Activated T-helper 17 cell treated with anti-CD3 and anti-CD28 coated beads, Interleukin-2, amount 50 U/mL, for 72 hours (primary cell): ENCODE measurements around the gene APOE. TPM values are rescaled to one million over a fixed set of nuclear protein-coding genes. Genes with fewer than 3 reads are reported as not detected.
"Not testable (repeated sequence)": the region's sequence is repeated elsewhere in the genome, so short reads cannot be mapped to it uniquely, and the experiment has no call there.

ENCODE experiments used
- ATAC-seq: fragments of 150-1000 bp; cut with Tn5 transposase; replicated peaks from 2 replicates; pipeline ENCODE4 v1.10.0; 2021; ENCODE audit warnings: mild to moderate bottlenecking, moderate library complexity
- H3K27ac Mint-ChIP-seq: one replicate; pipeline ENCODE4 v1.8.0; 2022; ENCODE audit warnings: mixed read lengths
- H3K27me3 Mint-ChIP-seq: one replicate; pipeline ENCODE4 v1.8.0; 2022; ENCODE audit warnings: mixed read lengths
- H3K36me3 Mint-ChIP-seq: one replicate; pipeline ENCODE4 v1.8.0; 2022; ENCODE audit warnings: low read depth, mild to moderate bottlenecking, mixed read lengths
- H3K4me1 Mint-ChIP-seq: one replicate; pipeline ENCODE4 v1.8.0; 2022; ENCODE audit warnings: mixed read lengths
- H3K4me3 Mint-ChIP-seq: one replicate; pipeline ENCODE4 v1.8.0; 2022; ENCODE audit warnings: mild to moderate bottlenecking, mixed read lengths
- H3K9me3 Mint-ChIP-seq: one replicate; pipeline ENCODE4 v1.8.0; 2022; ENCODE audit warnings: mixed read lengths
- total RNA-seq, 2 donors: library from RNA; stranded (reverse); gene quantifications; one replicate each; pipeline ENCODE4 v1.2.3, GENCODE V29; 2022

APOE gene
- total RNA-seq, 2 donors from 2014 or later = 0.91 to 2.2 TPM

DNA sequence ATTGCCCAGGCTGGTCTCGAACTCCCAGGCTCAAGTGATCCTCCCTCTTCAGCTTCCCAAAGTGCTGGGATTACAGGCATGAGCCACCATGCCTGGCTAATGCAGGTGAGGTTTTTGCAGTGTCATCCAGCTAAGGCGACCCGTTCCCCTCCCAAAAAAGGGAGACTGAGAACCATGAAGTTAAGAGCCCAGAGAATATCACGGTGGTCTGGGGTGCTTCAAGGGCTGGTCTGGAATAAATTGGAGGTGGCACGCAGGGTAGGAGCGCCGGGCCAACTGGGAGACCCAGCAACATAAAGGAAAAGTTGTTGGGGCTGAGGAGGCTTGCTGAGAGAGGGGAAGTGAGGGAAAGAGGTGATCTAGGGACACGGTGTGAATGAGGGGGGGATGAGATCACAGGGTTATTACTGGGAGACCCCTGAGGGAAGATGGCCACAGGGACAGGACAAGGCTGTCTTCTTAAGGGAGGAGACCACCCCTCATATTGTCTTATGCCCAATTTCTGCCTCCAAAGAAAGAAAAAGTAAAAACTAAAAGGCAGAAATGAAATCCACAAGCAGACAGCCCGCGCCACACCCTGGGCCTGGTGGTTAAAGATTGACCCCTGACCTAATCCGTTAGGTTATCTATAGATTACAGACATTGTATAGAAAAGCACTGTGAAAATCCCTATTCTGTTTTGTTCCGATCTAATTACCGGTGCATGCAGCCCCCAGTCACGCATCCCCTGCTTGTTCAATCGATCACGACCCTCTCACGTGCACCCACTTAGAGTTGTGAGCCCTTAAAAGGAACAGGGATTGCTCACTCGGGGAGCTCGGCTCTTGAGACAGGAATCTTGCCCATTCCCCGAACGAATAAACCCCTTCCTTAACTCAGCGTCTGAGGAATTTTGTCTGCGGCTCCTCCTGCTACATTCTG lies 8.2 kb downstream of the APOE start:
- peak overlapping the region; percentile 96 for H3K27ac Mint-ChIP-seq
- not testable (repeated sequence) for H3K36me3 Mint-ChIP-seq

DNA sequence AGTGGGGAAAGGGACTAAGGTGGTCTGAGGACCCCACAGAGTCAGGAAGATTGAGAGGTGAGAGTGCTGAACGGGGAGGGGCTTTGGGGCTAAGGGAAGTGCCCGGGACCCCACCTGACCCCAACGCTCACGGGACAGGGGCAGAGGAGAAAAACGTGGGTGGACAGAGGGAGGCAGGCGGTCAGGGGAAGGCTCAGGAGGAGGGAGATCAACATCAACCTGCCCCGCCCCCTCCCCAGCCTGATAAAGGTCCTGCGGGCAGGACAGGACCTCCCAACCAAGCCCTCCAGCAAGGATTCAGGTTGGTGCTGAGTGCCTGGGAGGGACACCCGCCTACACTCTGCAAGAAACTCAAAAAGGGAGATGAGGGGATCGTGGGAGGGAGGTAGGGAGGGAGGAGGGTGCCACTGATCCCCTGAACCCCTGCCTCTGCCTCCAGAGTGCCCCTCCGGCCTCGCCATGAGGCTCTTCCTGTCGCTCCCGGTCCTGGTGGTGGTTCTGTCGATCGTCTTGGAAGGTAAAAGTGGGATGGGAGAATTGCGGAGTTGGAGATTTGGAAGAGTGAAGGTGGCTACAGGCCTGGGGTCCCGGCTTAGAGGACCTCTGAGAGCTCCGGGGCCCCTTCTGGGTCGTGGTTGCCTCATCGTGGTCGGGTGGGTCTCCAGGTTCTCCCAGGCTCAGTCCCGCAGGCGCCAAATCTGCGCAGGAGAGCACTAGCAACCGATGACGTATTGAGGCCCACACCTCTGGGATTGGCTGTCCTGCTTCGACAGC lies 9.0 kb downstream of the APOE start, which contains the start of gene APOC1:
Gene APOC1, plus strand, starts transcription at position 176 of the 774 bp plus-strand sequence. Its CDS starts 284 bp downstream, at position 460.
- Mint-ChIP-seq H3K27me3 (peaks cover 15% of the 10 kb centered on the region), H3K27ac (peak within 1 kb of the TSS; percentile 96), H3K4me3 (peak within 1 kb of the TSS; percentile 98)
- ATAC-seq = peak; percentile 99
- H3K36me3 Mint-ChIP-seq, H3K4me1 Mint-ChIP-seq, H3K9me3 Mint-ChIP-seq: not testable (repeated sequence)

More for the DNA sequence above, 8.2 kb downstream of the APOE start:
- H3K4me1 Mint-ChIP-seq, H3K9me3 Mint-ChIP-seq, ATAC-seq: not testable (repeated sequence)
- H3K27me3 Mint-ChIP-seq = peaks cover 15% of the 10 kb centered on the region
- H3K4me3 Mint-ChIP-seq = peak overlapping the region; percentile 98

DNA sequence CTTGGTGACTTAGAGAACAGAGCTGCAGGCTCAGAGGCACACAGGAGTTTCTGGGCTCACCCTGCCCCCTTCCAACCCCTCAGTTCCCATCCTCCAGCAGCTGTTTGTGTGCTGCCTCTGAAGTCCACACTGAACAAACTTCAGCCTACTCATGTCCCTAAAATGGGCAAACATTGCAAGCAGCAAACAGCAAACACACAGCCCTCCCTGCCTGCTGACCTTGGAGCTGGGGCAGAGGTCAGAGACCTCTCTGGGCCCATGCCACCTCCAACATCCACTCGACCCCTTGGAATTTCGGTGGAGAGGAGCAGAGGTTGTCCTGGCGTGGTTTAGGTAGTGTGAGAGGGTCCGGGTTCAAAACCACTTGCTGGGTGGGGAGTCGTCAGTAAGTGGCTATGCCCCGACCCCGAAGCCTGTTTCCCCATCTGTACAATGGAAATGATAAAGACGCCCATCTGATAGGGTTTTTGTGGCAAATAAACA lies 18.7 kb downstream of the APOE start:
- no peaks in the 10 kb centered on the region for H3K36me3 Mint-ChIP-seq

DNA sequence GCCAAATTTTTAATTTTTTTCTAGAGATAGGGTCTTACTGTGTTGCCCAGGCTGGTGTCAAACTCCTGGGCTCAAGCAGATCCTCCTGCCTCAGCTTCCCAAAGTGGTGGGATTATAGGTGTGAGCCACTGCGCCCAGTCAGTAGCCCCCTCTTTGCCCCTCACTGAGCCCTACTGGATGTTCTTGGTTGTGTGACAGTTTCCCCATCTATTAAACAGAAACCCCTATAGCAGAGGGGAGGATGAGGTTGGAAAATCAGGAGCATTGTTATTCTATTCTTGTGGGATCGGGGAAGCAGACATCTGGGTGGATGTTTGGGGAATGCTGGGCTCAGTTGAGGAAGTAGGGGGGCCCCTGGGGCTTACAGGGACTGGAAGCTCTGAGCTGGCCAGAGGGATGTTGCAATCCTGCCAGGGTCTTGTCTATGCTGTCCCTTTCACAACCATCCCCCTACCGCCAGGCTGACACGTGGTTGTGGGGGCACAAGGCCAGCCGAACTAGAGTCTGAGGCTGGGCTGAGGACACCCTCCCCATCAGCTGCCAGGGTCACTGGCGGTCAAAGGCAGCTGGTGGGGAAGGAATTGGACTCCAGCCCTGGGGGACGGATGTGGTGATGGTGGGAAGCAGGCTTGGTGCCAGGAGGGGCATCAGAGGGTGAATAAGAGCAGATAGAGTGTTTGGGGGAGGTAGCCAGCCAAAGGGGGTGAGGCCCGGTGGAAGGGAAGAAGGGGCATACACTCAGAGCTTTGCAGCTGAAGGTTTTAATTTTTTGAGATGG lies 19.7 kb downstream of the APOE start:
- Mint-ChIP-seq H3K4me3 (no peak overlapping the region), H3K36me3 (no peaks in the 10 kb centered on the region), H3K27me3 (peaks cover 15% of the 10 kb centered on the region), H3K9me3 (no peaks in the 10 kb centered on the region), H3K27ac (no peak overlapping the region), H3K4me1 (no peaks in the 10 kb centered on the region)
- ATAC-seq = no peak

More for the DNA sequence above, 18.7 kb downstream of the APOE start:
- Mint-ChIP-seq H3K27ac (no peak overlapping the region), H3K9me3 (no peaks in the 10 kb centered on the region), H3K27me3 (peaks cover 15% of the 10 kb centered on the region), H3K4me1 (no peaks in the 10 kb centered on the region), H3K4me3 (no peak overlapping the region)
- ATAC-seq = no peak

DNA sequence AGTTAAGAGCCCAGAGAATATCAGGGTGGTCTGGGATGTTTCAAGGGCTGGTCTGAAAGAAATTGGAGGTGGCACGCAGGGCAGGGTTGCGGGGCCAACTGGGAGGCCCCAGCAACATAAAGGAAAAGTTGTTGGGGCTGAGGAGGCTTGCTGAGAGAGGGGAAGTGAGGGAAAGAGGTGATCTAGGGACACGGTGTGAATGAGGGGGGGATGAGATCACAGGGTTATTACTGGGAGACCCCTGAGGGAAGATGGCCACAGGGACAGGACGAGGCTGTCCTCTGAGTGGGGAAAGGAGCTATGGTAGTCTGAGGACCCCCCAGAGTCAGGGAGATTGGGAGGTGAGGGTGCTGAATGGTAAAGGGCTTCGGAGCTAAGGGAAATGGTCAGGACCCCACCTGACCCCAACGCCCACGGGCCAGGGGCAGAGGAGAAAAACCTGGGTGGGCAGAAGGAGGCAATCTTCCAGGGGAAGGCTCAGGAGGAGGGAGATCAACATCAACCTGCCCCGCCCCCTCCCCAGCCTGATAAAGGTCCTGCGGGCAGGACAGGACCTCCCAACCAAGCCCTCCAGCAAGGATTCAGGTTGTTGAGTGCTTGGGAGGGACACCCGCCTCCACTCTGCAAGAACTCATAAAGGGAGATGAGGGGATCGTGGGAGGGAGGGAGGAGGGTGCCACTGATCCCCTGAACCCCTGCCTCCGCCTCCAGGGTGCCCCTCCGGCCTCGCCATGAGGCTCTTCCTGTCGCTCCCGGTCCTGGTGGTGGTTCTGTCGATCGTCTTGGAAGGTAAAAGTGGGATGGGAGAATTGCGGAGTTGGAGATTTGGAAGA lies 20.9 kb downstream of the APOE start:
- peak; percentile 21 for ATAC-seq
- not testable (repeated sequence) for H3K4me1 Mint-ChIP-seq, H3K36me3 Mint-ChIP-seq, H3K9me3 Mint-ChIP-seq
- Mint-ChIP-seq H3K4me3 (peak overlapping the region; percentile 68), H3K27me3 (peaks cover 15% of the 10 kb centered on the region), H3K27ac (peak overlapping the region; percentile 58)

DNA sequence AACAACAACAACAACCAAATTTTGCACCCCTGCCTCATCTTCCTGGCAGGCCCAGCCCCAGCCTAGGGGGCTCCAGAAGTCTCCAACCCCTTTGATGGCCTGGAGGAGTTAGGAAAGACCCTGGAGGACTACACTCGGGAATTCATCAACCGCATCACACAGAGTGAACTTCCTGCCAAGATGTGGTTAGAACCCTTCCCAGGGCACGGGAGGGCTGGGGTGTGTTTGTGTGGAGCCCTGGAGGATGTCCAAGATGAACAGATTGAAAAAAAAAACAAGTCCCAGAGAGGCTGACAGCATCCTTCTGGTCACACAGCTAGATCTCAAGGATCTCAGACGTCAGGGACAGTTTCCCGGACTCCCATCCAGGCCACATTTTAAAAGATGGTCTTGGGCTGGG lies 22.1 kb downstream of the APOE start:
- Mint-ChIP-seq H3K9me3 (no peaks in the 10 kb centered on the region), H3K4me3 (no peak overlapping the region), H3K27ac (no peak overlapping the region), H3K4me1 (no peaks in the 10 kb centered on the region), H3K27me3 (peaks cover 15% of the 10 kb centered on the region), H3K36me3 (no peaks in the 10 kb centered on the region)
- ATAC-seq = no peak

DNA sequence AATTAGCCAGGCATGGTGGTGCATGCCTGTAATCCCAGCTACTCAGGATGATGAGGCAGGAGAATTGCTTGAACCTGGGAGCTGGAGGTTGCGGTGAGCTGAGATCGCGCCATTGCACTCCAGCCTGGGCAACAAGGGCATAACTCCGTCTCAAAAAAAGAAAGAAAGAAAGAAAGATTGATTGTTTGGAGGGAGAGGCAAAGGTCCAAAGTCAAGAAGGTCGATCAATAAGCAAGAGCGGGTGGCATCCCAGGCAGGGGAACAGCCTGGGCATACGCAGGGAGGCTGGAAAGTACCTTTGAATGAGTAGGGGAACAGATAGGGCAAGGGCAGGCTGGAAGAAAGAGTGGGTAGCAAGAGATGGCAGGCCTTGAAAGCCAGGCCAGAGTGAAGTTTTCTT lies 24.5 kb downstream of the APOE start:
- Mint-ChIP-seq H3K4me1 (no peaks in the 10 kb centered on the region), H3K36me3 (no peaks in the 10 kb centered on the region), H3K4me3 (no peak overlapping the region), H3K27me3 (peaks cover 14% of the 10 kb centered on the region), H3K27ac (no peak overlapping the region), H3K9me3 (no peaks in the 10 kb centered on the region)
- no peak for ATAC-seq

DNA sequence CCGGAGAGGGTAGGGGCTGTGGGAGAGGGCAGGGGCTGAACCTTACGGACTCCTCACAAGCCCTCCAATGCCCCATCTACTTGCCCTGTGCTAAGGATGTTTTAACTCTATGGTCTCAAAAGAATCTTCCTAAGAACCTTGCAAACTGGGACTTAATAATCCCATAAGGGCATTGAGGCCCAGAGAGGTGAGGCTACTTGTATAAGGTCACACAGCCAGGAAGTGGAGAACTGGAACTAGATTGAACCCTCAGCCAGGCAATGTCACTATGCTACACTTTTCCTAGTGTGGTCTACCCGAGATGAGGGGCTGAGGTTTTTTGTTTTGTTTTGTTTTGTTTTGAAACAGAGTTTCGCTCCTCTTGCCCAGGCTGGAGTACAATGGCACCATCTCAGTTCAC lies 25.9 kb downstream of the APOE start:
- Mint-ChIP-seq H3K4me1 (no peaks in the 10 kb centered on the region), H3K9me3 (no peaks in the 10 kb centered on the region), H3K36me3 (no peaks in the 10 kb centered on the region), H3K27ac (no peak overlapping the region), H3K27me3 (peaks cover 3% of the 10 kb centered on the region), H3K4me3 (no peak overlapping the region)
- ATAC-seq = no peak

DNA sequence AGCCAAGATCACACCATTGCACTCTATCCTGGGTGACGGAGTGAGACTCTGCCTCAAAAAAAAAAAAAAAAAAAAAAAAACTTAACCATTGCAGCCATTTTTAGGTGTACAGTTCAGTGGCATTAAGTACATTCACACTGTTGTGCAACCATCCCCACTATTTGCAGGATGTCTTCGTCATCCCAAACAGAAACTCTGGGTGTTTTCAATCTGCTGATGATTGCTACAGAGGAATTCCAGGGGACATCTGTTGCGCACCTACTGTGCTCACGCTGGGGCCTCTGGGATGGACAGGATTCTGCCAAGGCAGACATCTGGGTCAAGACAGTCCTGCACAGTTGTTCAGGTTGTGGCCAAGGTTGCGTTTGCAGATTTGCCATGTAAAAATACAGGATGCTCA lies 34.1 kb downstream of the APOE start:
- no peak for ATAC-seq
- Mint-ChIP-seq H3K4me3 (no peak overlapping the region), H3K27ac (no peak overlapping the region), H3K9me3 (no peaks in the 10 kb centered on the region), H3K27me3 (no peaks in the 10 kb centered on the region), H3K4me1 (no peaks in the 10 kb centered on the region), H3K36me3 (no peaks in the 10 kb centered on the region)

DNA sequence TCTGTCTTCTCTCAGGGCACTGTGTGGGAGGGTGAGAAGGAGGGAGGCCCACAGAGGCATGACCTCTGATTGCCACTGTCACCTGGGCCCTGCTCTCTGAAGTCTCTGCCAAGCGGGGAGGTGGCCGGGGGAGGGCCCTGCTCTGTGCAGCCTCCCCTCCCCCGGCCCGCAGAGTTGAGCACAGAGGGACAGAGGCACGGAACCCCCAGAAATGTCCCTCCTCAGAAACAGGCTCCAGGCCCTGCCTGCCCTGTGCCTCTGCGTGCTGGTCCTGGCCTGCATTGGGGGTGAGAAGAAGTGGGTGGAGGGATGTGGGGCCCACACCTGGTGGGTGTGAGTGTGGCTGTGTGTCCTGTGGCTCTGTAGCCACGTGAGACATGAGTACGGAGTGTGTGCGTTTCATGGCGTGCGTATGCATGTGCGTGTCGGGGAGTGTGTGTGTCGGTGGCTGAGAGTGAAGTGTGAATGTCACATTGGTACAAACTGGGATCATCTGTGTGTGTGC lies 36.5 kb downstream of the APOE start, which contains the start of gene APOC4:
Gene APOC4, plus strand, starts transcription at position 171 of the 505 bp plus-strand sequence. Its CDS starts 41 bp downstream, at position 212.
- H3K4me1 Mint-ChIP-seq = no peaks in the 10 kb centered on the region
- H3K4me3 Mint-ChIP-seq = no peak within 1 kb of the TSS
- H3K36me3 Mint-ChIP-seq = no peaks in the 10 kb centered on the region
- H3K9me3 Mint-ChIP-seq = no peaks in the 10 kb centered on the region
- no peaks in the 10 kb centered on the region for H3K27me3 Mint-ChIP-seq
- H3K27ac Mint-ChIP-seq = no peak within 1 kb of the TSS
- no peak for ATAC-seq

DNA sequence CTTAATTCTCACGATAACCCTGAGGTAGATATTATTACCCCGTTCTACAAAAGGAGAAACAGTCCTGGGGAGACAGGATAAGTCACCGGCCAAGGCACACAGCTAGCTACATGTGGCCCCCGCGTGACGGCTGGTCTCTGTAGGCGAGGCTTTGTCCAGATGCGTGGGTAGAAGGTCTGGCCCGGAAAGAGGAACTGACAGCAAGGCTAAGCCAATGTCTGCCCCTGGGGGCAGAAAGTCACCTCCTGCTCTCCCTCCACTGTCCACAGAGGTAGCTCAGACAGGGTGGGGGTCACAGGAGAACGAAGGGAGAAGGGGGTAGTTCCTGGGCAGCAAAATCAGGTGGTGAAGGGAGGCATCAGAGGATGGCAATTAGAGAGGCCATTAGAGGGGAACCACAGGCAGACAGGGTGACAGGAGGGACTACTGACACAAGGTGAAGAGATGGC lies 38.2 kb downstream of the APOE start:
- Mint-ChIP-seq H3K4me3 (no peak overlapping the region), H3K27ac (no peak overlapping the region), H3K36me3 (no peaks in the 10 kb centered on the region), H3K9me3 (no peaks in the 10 kb centered on the region), H3K27me3 (no peaks in the 10 kb centered on the region), H3K4me1 (no peaks in the 10 kb centered on the region)
- ATAC-seq = no peak

DNA sequence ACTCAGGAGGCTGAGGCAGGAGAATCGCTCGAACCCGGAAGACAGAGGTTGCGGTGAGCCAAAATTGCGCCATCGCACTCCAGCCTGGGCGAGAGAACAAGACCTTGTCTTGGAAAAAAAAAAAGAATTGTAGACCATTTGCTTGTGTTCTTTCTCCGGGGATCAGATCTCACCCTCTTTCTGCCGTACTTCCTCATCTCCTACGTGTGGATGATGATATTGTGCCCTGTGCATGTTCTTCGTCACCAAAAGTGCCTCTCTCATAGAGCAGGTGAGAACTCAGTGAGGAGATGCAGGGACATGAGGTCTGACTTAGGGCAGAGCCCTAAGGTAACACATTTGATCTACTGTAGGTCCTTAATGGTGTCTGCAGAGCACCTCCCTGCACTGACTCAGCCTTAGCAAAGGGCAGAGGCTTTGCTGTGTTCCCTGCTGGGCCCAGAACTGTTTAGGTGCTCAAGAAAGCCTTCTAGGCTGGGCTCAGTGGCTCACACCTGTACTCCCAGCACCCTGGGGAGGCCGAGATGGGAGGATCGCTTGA lies 41.5 kb downstream of the APOE start:
- Mint-ChIP-seq H3K4me3 (no peak overlapping the region), H3K27me3 (no peaks in the 10 kb centered on the region), H3K36me3 (no peaks in the 10 kb centered on the region), H3K4me1 (no peaks in the 10 kb centered on the region), H3K27ac (no peak overlapping the region), H3K9me3 (no peaks in the 10 kb centered on the region)
- no peak for ATAC-seq

DNA sequence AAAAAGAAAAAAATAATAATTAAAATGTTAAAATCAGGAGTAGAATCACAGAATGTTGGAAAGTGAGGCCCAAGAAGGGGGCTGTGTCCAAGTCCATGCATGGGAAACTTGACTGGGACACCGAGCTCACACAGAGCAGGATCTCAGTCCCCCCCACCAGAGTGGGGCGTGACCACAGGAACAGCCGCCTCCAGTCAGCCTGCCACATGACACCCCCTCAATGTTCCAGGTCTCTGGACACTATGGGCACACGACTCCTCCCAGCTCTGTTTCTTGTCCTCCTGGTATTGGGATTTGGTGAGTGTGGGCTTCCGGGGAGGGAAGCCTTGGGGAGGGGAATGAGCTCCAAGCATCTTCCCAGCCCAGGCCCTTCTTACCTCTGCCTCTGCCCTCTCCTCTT lies 42.6 kb downstream of the APOE start:
- Mint-ChIP-seq H3K36me3 (no peaks in the 10 kb centered on the region), H3K9me3 (no peaks in the 10 kb centered on the region), H3K4me1 (no peaks in the 10 kb centered on the region), H3K27ac (no peak overlapping the region), H3K4me3 (no peak overlapping the region), H3K27me3 (no peaks in the 10 kb centered on the region)
- no peak for ATAC-seq
